Suppressor macrophage treated with lipopolysaccharide for 4 hours (primary cell): ENCODE data around the gene SRRT.
"Not testable (repeated sequence)": the region's sequence is repeated elsewhere in the genome, so short reads cannot be mapped to it uniquely, and the experiment has no call there.

ENCODE experiments used
- DNase-seq: peaks from one replicate; pipeline ENCODE4 v3.0.0-alpha.2; 2020

The SRRT gene

DNA sequence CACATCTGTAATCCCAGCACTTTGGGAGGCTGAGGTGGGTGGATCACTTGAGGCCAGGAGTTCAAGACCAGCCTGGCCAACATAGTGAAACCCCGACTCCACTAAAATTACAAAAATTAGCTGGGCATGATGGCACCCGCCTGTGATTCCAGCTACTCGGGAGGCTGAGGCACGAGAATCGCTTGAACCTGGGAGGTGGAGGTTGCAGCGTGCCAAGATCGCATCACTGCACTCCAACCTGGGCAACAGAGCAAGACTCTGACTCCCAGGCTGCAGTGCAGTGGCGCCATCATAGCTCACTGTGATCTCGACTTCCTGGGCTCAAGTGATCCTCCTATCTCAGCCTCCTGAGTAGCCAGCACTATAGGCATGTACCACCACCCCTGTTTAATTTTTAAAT lies 20.0 kb upstream of the SRRT start:
- DNase-seq = not testable (repeated sequence)

DNA sequence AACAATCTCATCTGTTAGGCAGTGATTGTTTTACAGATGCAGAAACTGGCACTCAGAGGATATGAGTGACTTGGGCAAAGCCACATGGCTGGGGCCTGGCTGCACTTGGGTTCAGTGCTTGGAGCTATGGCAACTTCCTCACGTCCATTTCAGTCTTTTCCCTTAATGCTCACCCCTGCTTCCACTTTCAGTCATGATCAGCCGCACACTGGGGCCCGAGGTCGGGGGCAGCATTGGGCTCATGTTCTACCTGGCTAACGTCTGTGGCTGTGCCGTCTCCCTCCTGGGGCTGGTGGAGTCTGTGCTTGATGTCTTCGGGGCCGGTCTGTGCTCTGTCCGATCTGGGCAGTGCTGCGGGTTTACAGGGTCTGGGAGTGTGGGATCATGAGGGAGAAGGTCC lies 19.4 kb upstream of the SRRT start:
- no peak for DNase-seq

DNA sequence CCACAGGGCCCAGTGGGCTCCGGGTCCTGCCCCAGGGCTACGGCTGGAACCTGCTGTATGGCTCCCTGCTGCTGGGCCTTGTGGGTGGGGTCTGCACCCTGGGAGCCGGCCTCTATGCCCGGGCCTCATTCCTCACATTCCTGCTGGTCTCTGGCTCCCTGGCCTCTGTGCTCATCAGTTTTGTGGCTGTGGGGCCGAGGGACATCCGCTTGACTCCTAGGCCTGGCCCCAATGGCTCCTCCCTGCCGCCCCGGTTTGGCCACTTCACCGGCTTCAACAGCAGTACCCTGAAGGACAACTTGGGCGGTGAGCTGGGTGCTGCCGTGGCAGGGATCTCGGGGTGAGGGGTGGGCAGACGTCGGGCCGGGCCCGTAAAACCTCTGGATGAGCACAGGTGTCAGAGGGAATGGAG lies 18.0 kb upstream of the SRRT start:
- no peak for DNase-seq

DNA sequence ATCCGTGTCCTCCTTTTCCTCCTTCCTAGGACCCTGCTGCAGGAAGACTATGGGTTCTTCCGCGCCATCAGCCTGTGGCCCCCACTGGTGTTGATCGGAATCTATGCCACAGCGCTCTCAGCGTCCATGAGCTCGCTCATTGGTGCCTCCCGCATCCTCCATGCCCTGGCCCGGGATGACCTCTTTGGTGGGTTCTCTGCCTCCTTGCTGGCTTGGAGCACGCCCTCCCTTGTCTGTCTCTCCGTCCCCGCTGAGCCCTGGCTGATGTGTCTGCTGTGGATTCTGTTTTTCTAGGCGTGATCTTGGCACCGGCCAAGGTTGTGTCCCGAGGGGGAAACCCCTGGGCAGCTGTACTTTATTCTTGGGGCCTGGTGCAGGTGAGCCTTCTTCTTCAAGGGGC lies 15.0 kb upstream of the SRRT start:
- DNase-seq = no peak

DNA sequence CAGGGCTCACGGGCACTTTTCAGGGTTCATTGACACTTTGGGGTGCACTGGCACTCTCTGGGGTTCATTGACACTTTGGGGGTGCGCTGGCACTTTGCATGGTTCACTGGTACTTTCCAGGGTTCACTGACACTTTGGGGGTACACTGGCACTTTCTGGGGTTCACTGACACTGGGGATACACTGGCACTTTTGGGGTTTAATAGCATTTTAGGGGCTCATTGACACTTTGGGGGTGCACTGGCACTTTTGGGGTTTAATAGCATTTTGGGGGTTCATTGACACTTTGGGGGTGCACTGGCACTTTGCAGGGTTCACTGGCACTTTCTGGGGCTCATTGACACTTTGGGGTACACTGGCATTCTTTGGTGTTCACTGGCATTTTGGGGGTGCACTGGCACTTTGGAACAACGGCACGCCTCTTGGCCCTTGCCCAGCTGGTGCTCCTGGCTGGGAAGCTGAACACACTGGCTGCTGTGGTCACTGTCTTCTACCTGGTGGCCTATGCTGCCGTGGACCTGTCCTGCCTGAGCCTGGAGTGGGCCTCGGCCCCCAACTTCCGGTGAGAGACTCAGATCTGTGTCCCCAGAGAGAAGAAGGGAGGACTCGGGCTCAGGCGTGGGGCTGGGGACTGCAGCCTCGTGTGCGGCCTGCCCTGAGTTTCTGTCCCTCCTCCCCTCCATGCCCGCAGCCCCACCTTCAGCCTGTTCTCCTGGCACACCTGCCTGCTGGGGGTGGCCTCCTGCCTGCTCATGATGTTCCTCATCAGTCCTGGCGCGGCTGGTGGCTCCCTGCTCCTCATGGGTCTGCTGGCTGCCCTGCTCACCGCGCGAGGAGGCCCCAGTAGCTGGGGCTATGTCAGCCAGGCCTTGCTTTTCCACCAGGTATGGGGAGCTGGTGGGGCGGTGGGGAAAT lies 13.9 kb upstream of the SRRT start:
- DNase-seq = no peak

DNA sequence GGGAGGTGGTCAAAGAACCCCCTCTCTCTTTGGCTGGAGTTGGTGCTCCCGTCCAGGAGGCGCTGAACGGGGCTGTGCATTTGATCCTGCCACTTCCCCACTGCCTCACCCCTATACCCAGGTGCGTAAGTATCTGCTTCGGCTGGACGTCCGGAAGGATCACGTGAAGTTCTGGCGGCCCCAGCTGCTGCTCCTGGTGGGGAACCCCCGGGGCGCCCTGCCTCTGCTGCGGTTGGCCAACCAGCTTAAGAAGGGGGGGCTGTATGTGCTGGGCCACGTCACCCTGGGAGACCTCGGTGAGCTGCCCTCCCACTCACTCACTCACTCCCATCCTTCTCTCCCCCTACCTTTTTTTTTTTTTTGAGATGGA lies 13.3 kb upstream of the SRRT start:
- DNase-seq = no peak

DNA sequence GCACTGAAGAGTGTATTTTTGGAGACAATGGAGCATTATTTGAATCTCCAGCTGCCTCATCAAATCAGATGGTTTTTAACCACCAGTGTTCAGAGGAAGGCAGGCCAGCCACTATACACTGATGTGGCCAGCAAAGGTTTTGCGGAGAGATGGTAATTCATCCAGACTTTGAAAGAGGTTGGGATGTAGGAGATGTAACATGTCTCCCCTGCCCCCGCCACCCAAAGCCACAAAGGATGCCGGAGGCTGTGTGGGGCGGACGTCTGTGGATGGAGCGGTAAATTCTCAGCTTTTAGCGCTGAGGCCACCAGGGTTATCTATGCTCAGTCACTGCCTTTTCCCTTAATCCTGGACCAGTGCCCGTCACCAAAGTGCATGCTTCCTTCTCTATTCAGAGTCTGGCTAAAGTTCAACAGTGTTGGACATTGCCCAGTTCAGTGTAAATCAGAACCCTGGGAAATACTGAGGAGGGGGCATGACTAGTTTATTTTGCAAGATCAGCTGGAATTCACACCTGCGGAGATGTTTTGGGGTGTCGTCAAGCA lies 11.4 kb upstream of the SRRT start:
- DNase-seq = no peak

DNA sequence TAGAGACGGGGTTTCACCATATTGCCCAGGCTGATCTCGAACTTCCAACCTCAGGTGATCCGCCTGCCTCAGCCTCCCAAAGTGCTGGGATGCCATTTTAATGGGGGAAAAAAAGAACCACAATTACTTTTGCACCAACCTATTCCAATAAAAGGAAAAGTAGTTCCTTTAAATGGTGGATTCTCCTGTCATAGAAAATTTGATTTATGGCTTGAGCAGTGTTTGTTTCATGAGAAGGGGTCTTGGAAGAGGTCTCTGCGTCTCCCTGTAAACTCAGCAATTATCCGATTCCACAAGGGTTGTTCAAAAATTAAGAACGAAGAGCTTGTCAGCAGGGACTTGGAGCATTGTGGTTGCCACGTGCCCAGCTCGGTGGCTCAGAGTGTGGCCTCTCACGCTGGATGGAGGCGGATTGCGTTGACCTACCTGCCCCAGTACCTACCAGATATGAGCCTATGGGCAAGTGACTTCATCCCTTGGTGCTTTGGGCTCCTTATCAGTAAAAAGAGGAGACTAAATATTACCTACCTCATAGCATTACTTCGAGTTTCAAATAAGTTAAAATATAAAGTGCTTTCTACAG lies 10.5 kb upstream of the SRRT start:
- DNase-seq = no peak

DNA sequence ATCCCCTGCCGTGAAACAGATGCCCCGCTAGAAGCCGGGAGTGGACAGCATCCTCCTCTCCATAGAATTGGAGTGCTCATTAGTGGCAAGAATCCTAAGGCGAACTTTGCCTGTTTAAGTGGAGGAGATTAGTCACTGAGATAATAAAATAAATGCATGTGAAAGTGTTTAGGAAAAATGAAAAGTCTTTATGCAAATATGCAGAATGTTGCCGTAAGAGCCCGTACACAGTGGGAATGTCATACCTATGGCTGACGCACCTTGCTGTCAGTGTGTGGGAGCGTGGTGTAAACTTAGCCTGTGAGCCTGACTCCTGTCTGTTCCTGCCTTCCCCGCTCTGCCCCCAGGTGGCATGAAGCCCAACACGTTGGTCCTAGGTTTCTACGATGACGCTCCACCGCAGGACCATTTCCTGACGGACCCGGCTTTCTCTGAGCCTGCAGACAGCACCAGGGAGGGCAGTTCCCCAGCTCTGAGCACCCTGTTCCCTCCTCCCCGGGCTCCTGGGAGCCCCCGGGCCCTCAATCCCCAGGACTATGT lies 9.5 kb upstream of the SRRT start:
- DNase-seq = no peak

DNA sequence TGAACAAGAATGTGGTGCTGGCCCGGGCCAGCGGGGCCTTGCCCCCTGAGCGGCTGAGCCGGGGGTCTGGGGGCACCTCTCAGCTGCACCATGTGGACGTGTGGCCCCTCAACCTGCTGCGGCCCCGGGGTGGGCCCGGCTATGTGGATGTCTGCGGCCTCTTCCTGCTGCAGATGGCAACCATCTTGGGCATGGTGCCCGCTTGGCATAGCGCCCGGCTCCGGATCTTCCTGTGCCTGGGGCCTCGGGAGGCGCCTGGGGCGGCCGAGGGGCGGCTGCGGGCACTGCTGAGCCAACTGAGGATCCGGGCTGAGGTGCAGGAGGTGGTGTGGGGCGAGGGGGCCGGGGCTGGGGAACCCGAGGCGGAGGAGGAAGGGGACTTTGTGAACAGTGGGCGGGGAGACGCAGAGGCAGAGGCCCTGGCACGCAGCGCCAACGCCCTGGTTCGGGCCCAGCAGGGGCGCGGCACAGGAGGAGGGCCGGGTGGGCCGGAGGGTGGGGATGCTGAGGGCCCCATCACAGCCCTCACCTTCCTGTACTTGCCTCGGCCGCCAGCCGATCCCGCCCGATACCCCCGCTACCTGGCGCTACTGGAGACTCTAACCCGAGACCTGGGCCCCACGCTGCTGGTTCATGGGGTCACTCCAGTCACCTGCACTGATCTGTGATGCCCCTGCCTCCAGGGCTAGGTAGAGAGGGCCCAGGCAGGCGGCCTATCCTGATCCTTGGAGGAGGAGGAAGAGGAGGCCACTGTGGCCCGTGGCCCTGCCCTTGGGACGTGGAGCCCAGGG lies 8.8 kb upstream of the SRRT start:
- DNase-seq = no peak

DNA sequence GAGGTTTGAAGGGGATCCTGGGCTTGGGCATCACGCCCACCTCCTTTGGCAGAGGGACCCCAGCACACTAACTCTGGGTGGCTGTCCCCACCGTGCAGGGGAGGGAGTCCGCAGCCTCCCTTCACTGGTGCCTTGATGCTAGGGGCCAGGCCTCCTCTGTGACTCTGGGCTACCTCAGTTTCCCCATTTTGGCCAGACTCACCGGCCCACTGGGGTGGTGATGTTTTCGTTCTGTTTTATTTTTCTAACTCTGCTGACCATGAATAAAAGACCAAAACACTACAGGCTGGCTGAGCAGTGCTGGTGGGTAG lies 8.2 kb upstream of the SRRT start:
- no peak for DNase-seq

DNA sequence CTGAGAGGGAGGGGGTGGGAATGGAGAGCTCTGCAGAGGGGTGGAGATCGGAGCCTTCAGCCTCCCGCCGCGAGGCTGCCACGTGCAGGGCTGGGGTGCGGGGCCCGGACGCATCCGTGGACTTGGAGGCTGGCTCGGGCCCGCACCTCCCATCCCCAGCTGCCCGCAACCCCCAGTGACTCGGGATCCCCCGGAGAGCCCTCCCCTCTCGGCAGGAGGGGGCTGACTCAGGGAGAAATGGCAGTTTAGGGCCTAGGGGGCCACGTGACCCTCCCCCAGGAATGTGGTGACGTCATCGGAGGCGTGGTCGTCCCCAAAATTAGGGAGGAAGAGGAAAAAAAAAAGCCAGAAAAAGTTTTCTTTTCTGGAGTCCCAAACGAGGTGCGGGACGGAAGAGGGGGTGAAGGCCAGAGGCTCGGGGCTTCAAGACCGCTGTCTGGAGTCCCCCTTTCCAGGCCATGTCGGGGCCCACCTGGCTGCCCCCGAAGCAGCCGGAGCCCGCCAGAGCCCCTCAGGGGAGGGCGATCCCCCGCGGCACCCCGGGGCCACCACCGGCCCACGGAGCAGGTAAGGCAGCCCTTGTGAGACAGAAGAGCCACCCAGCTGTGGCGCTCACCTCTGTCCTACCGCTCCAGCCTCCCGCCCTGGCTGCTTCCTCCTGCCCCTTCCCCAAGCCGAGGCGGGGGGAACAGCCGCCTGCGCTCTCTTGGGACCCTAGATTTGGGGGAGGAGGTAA lies 7.7 kb upstream of the SRRT start, which contains the start of gene TRIP6:
Gene TRIP6, plus strand, starts transcription at position 348 of the 736 bp plus-strand sequence. Its CDS starts 111 bp downstream, at position 459.
- peak; percentile 78 for DNase-seq

DNA sequence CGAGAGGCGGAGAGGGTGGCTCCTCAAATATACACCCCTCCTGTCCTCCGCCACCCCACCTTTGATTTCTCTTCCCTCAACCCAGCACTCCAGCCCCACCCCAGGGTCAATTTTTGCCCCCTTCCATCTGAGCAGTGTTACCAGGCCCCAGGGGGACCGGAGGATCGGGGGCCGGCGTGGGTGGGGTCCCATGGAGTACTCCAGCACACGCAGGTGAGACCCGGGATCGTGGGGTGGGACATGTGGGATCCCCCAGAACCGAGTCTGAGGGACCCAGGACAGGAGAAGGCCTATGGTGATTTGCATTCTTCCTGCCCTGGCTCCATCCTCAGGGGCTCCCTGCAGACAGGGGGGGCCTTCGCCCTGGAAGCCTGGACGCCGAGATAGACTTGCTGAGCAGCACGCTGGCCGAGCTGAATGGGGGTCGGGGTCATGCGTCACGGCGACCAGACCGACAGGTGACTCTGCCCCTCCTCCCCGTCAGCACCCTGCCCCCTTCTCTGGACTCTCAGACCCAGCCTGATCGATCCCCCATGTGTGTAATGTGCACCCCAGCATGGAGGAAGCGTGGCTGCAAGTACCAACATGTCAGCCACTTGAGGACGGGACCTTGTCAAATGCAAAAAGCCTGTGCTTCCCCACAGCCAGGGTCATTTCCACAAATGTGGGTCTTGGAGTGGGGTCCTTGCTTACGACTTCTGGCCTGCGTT lies 7.0 kb upstream of the SRRT start:
- no peak for DNase-seq

DNA sequence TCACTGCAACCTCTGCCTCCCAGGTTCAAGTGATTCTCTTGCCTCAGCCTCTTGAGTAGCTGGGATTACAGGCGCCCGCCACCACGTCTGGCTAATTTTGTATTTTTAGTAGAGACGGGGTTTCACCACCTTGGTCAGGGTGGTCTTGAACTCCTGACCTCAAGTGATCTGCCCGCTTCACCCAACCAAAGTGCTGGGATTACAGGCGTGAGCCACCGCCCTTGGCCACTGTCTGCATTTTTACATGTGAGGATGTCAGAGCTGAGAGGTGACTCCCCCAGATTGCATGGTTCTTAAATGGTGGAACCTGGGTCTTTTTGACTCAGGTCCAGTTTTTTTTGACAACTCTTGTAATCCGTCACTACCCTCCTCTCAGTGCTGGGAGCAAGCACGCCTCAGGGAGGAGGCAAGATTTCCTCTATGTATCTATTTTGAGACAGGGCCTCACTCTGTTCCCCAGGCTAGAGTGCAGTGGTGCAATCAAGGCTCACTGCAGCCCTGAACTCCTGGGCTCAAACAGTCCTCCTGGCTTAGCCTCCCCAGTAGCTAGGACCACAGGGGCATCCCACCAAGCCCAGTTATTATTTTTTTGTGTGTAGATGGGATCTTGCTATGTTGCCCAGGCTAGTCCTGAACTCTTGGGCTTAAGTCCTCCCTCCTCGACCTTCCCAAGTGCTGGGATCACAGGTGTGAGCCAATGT lies 1.2 kb upstream of the SRRT start:
- no peak for DNase-seq

DNA sequence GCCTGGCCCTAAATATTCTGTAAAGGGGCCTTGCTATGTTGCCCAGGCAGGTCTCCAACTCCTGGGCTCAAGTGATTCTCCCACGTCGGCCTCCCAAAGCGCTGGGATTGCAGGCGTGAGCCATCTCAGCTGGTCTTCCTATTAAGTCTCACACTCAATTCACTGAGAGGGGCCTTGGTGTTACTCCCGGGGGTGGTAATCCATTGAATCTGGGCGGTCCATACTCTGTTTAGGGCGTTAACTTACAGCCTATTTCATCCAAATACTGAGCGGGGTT lies 665 bp upstream of the SRRT start:
- DNase-seq = no peak

DNA sequence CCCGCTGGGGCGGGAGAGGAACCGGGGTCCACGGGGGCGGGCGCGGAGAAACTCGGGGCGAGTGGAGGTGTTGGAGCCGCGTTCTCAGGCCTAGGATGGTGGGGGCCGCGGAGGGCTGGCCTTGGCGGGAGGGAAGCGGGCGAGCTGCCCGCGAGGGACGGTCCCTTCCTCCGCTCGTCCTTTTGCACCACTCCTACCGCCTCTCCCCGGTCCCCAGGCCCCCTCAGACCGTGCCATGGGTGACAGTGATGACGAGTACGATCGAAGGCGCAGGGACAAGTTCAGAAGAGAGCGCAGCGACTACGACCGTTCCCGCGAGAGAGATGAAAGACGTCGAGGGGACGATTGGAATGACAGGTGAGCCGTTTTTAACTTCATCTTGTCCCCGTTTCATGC lies 451 bp downstream of the SRRT start:
- peak; percentile 20 for DNase-seq

DNA sequence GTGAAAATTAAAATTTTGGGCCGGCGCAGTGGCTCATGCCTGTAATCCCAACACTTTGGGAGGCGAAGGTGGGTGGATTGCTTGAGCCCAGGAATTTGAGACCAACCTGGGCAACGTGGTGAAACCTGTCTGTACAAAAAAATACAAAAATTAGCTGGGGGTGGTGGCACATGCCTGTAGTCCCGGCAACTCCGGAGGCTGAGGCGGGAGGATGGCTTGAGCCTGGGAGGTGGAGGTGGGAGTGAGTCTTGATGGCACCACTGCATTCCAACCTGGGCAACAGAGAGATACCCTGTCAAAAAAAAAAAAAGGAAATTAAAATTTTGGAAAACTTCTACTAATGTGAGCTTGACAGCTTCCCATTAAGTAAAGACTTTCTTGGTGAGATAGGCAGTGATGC lies 3.1 kb downstream of the SRRT start:
- no peak for DNase-seq

DNA sequence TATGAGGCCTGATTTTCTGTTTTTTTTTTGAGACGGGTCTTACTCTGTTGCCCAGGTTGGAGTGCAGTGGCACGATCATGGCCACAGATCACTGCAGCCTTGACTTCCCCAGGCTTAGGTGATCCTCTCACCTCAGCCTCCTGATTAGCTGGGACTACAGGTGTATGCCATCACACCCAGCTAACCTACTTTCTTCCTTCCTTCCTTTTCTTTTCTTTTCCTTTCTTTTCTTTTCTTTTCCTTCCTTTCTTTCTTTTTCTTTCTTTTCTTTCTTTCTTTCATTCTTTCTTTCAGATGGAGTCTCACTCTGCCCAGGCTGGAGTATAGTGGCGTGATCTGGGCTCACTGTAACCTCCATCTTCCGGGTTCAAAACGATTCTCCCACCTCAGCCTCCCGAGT lies 3.8 kb downstream of the SRRT start:
- no peak for DNase-seq

DNA sequence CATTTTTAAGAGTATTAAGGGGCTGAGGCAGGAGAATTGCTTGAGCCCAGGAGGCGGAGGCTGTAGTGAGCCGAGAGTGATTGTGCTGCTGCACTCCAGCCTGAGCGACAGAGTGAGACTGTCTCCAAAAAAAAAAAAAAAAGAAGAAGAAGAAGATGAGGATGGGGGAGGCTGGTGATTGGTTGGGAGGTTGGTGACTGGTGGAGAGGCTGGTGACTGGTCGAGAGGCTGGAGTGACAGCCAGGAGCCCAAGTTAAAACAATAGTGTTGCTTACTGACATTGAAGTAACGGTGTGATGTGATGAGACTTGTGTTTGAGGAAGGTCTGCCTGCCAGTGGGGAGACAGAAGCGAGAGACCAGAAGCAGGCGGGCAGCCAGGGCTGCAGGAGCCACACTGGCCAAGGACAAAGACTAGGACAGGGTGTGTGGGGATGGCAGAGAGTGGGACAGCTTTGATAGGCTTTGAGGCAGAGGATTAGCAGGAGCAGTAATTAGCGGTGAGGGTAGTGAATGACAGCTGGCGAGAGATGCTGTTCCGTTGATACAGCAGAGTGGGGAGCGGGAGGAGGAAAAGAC lies 4.9 kb downstream of the SRRT start:
- DNase-seq = no peak

DNA sequence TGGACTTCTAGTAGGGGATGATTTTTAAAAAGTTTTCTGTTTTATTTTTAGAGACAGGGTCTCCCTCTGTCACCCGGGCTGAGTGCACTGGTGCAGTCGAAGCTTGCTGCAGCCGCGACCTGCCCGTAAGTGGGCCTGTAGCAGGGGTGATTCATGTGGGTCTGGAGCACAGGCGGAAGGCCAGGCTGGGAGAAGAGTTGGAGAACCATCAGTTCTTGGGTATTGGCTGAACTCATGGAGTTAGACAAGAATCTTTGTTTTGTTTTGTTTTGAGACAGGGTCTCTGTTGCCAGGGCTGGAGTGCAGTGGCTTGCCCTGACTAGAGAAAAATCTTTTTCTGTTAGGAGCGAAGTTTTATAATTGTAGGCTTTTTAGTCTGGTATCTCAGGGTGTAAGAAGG lies 5.7 kb downstream of the SRRT start:
- no peak for DNase-seq

DNA sequence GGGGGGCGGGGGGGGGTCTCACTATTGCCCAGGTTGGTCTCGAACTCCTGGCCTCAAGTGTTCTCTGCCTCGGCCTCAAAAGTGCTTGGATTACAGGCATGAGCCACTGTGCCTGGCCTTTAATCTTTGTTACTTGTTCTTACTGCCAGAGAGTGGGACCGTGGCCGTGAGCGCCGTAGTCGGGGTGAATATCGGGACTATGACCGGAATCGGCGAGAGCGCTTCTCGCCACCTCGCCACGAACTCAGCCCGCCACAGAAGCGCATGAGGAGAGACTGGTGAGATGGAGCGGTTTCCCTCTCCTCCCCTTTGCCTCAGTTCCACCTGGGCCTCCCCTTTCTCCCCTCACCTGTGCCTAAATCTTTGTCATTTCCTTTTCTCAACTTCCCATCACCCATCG lies 6.2 kb downstream of the SRRT start:
- DNase-seq = no peak
